DMS 273 (cell line): ENCODE data around the gene CBARP.
A peak's percentile ranks its signal among the peaks of the same experiment; 100 is the strongest.

Experiments used
- DNase-seq: peaks from one replicate; lab custom pipeline; 2025; ENCODE audit not compliant: unreplicated experiment; lab: John Stamatoyannopoulos, UW

The CBARP gene

DNA sequence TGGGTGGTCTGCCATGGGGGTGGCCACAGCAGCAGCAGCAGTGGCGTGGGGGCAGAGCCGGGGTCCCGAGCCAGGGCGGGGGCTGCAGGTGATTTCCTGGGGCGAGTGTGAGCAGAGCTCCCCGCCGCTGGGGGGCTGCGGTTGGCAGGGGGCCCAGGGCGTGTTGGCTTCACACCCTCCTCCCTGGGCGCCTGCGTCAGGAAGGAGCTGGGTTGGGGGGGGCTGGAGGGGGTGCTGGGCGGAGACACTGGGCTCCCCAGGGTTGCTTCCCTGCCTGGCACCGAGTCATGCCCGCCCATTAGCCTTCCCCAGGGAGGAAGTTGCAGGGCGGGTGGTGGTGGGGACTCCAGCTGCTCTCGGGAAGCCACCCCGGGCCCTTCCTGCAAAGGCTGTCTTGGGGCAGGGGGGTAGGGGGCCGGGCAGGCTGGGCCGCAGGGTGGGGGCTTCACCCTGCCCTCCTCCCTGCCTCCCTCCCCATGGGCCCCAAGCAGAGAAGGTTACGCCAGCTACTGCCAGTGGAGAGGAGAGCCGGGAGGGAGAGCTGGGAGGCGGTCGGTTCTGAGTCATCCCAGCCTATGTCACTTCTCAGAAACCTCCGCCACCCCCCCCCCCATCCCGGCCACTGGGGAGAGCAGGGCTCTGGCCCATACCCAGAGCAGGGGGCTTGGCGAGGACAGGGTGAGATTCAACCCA is 15.2 kb upstream of the CBARP start:
- DNase-seq, result peak; percentile 86

DNA sequence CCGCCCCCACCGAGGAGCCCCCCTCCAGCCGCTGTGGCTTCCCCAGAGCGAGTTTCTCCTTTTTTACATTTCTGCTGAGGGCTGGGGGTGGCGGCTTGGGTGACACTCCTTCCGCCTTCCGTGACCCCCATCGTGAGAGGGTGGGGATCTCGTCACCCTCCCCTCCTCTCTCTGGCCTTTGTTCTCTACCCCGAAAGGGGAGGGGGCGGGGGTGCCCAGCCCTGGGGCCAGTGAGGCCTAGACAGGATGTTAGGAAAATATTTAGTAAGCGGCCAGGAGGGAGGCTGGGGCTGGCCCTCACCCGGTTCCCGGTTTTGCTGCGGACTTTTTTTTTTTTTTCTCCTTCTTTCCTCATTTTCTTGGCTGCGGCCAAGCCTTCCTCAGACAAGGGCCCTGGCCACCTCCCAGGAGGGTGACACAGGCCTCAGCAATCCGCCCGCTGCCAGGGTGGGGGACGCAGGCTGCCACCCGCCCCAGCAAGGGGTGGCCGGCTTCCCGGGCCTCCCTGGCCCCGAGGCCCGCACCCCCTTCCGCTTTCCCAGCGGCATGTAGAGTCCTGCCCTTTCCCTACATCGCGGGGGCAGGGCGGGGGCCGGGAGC is 14.5 kb upstream of the CBARP start:
- peak; percentile 77 for DNase-seq

GRCh38 chr19:1251330-1252220 is 13.8 kb upstream of the CBARP start:
- DNase-seq, result peak; percentile 85

GRCh38 chr19:1250437-1251260 is 12.8 kb upstream of the CBARP start:
- peak; percentile 78 for DNase-seq

- DNase-seq, result no peak
Measured at GRCh38 chr19:1249990-1250436, 12.2 kb upstream of the CBARP start.

DNA sequence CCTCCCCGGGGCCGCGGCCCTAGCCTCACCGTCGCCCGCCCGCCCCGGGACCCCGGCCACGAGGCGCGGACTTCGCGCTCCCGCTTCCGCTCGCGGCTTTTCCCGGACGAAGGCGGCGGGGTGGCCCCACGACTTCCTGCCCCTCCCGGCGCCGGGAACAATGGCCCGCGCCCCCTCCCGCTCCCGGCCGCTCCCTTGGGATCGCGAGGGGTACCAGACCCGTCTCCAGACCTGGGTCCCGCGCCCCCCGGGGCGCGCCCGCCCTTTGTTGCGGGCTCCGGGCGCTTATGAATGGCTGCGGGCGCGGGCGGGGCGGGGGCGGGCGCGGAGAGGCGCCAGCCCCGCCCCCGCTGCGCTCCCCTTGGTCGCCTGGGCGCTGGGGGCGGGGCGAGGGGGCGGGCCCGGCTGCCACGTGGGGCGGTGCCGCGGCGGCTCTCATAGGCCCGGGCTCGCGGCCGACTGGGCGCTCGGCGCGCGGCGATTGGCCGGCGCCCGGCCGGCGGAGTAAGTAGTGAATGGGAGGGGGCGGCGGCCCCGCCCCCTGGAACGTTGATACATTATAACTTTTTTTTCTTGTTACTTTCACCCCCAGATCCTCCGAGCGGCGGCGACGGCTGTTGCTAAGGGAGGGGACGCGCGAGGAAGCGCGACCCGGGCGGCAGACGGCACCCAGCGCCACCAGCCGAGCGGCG is 11.6 kb upstream of the CBARP start:
- peak; percentile 98 for DNase-seq

DNA sequence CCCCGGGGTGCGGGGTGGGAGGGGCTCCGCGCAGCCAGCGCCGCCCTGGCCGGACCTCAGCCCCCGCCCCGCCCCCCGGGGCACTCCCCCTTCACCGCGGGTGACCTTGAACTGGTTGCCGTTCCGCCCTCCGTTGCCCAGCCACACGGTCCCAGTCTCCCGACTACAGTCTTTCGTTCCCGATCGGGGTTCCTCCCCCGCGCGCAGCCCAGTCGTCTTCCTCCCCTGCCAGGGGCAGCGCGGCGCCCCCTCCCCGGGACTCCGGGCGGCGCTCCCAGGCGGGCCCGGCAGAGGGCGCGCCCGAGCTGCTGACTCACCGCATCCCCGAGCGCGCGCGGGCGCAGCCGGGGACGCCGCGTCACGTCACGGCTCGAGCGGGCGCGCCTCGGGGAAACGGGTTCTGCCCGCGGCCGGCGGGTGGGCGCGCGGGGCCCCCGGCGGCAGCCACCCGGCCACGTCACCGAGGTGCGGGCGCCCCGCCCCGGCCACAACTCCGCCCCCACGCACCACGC is 11.0 kb upstream of the CBARP start:
- peak; percentile 96 for DNase-seq

GRCh38 chr19:1248139-1248785 is 10.5 kb upstream of the CBARP start, which contains the start of gene MIDN:
TSS of gene MIDN (plus strand) at chr19:1248583. CDS start at chr19:1250297, 1,714 bp downstream.
- peak; percentile 93 for DNase-seq

DNA sequence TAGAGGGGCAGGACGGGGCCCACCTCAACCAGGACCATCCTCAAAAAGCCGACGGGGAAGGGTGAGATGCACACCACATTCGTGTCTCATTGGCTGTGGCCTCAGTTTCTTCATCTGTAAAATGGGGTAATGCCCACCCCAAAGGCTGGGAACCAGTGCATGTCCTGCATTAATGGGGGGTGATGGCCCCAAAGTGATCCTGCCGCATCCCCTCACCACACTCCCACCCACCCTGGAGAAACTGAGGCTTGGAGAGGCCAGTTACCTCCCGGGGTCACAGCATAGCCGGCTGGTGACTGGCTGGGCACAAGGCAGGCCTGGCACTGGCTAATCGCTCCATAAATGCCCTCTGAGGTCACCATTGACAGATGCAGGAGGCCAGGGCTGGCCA is 9.9 kb upstream of the CBARP start:
- no peak for DNase-seq

- DNase-seq, result peak; percentile 57
Measured at GRCh38 chr19:1246265-1247087, 8.7 kb upstream of the CBARP start.

DNA sequence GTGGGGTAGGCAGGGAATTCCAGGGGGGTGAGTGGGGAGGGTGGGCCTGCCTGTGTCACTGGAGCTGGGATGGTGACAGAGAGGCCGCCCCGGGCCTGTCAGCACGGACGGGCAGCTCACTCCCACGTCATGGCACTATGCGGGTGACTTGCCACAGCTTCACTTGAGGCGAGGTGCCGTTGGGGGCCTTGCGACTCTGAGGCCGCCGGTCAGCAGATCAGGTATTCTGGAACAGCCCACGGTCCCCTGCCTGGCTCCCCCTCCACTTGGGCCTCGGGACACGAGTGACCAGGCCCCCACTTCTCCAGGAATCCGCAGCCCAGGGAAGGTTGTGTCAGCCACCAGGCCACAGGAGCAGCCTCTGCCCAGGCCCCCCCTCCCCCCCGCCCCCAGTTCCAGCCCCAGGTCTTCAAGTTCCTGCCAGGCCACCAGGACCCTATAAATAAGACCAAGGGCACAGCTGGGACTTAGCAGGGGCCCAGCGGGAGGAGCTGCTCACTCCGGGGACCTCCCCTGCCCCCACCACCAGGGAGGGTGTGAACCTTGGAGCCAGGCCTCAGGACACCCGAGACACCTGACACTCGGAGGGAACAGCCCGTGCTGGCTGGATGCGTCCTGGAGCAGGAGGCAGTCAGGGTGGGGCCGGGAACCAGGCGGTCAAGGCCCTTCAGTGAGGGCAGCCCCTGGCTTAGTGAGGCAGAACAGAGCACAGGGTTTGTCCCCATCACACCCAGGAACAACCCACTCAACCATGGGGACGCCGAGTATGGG is 7.9 kb upstream of the CBARP start:
- DNase-seq, result peak; percentile 48

- DNase-seq, result peak; percentile 71
Measured at GRCh38 chr19:1244693-1245451, 7.1 kb upstream of the CBARP start.

GRCh38 chr19:1243768-1244692 is 6.2 kb upstream of the CBARP start:
- peak; percentile 93 for DNase-seq

DNA sequence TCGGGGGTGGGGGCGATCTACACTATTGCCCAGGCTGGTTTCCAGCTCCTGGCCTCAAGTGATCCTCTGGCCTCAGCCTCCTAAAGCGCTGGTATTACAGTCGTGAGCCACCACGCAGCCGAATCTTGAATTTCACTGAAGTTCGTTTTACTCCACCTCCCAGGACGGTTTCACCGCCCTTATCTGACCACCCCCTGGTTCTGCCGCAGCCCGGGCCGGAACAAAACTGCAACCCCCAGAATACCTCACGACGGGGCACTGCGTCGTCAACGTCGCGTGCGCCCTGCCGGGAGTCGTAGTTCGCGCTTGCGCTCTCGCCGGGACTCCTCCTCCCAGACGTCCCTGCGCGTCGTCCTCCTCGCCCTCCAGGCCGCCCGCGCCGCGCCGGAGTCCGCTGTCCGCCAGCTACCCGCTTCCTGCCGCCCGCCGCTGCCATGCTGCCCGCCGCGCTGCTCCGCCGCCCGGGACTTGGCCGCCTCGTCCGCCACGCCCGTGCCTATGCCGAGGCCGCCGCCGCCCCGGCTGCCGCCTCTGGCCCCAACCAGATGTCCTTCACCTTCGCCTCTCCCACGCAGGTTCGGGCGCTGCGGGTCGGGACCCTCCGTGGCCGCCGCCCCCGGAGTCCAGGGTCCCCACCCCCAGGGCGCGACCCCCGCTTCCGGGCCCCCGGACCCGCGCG is 3.8 kb upstream of the CBARP start, which contains the start of gene ATP5F1D:
TSS of gene ATP5F1D (plus strand) at position 335 of the 679 bp plus-strand sequence. CDS start at position 435, 100 bp downstream.
- DNase-seq, result peak; percentile 98

GRCh38 chr19:1240925-1241324 is 3.1 kb upstream of the CBARP start:
- no peak for DNase-seq
